SK-N-DZ (cell line): ENCODE results near the gene CDH13.

Source experiments
- DNase-seq: peaks from one replicate; pipeline ENCODE4 v3.0.0-alpha.2; 2015; ENCODE audit warnings: low spot score

Gene CDH13

DNA sequence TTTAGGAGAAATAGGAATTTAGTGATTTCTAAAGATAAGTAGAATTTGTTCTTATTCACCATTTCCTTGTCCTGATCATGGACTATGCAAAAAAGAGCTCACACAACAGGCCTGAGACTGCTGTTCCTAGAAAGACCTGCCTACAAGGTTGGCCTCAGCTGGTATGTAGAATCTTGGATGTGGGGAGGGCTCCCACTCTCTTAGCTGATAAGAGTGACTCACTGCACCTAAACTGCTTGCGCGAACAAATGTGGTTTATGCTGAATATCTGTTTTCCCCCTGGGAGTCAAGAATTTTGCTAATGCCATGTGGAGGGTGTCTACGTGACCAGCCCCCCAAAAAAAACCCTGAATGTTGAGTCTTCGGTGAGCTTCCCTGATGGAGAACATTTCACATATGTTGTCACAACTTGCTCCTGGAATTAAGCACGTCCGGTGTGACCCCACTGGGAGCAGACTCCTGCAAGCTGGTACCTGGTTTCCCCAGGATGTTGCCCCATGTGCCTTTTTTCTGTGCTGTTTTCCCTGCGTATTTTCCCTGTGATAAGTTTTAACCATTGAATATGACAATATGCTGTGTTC, 1112.2 kb downstream of the CDH13 start:
- no peak for DNase-seq

- peak; percentile 7 for DNase-seq
Observed at GRCh38 chr16:83742124-83742899, 1115.5 kb downstream of the CDH13 start.

DNA sequence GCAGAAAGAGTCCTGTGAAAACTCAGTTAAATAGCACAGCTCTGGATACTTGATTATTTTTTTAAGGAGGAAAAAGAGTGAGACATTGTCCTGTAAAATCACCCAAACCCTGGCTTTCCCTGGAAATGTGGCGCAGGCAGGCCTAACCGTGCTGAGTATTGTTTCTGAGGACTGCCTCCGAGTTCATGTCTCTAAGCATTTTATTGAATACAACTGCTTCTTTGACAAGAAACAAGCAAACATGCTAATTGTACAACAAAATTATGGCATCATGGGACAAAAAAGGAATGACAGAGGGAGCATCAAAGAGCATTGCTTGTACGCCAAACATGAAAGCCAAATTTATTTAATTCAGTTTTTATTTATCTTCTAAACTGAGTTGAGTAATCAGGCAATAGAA, 1116.5 kb downstream of the CDH13 start:
- no peak for DNase-seq

DNA sequence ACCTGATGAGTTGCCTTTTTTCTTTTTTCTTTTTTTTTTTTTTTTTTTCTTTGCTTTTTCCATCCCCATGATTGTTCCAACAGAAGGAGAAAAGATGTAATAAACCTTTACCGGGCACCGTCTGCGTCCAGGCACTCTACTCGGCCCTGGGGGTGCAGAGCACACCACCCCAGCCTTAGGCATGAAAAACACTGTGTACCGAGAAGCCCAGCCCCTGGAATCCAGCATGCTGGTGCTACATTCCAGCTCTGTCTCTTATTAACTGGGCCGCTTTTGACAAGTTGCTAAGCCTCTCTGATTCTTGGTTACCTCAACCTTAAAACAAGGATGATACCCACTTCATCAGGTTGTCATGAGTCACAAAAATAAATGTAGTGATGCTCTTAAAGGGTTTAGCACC, 1117.0 kb downstream of the CDH13 start:
- no peak for DNase-seq

- DNase-seq: no peak
Observed at GRCh38 chr16:83744441-83744981, 1117.7 kb downstream of the CDH13 start.

DNA sequence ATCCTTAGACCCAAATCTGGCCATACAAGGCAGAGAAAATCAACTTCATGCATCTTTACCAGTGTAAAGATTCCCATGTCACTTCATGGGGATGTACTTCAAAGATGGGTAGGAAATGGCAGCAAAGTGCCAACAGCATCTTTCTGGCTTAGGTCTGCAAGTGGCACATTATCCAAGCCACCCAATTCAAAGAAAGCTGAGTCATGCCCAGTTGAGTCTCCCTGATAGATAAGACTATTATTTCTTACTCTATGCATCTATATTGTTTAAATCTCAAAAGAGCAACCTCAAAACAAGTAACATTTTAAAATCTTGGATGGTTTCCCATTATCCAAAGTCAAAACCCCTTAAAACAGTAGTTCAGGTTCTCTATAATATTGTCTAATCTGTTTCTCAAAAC, 1119.8 kb downstream of the CDH13 start:
- no peak for DNase-seq

GRCh38 chr16:83747936-83748335, 1121.2 kb downstream of the CDH13 start:
- DNase-seq: no peak

DNA sequence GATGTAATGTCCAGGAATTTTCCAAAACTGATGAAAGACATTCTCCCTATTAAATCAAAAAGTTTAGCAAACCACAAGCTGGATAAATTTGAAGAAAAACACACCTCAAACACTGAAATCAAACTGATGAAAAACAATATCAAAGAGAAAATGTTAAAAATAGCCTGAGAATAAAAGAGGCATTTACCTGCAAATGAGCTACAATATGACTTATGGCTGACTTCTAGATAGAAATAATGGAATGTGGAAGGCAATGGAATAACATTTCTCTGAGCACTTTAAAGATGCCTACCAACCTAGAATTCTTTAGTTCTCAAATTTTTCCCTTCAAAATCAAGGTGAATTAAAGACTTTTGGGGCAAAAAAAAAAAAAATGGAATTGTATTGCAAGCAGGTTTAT, 1128.6 kb downstream of the CDH13 start:
- no peak for DNase-seq

DNA sequence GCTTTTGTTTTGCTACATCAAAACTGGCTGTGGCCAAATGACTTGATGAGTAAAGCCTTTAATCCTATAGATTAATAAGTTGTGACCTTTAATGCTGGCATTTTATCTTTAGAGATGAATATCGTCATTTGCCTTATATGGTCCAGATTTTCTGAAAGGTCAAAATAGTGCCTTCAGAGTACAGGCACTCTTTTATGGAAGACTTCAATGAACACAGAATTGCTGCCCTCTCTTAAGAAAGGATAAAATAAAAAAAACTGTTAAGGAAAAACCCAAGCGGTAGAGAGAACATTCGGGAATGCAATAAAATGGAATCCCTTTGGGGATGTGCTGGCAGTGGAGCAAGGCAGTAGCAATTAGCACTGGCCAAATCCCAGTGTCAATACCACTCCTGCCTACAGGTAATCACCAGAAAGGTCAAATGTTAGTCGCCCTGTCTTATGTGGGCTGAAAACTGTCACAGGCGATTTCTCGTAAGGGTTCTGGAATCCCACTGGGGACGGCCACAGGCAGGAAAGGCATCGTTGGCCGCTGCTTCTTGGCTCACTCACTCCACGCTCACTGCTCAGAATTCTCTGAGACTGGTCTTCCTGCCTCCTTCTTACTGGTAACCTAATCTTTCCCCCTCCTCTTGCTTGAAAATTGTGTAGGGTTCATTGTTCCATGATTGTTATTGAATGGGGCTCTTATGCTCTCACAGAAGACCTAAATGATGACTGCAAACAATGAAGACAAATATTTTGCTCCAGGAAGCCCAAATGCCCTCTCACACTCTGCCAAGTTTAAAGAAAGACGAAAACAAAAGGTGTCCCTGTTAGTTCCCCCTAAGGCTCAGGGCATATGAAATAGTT, 1135.6 kb downstream of the CDH13 start:
- no peak for DNase-seq

DNA sequence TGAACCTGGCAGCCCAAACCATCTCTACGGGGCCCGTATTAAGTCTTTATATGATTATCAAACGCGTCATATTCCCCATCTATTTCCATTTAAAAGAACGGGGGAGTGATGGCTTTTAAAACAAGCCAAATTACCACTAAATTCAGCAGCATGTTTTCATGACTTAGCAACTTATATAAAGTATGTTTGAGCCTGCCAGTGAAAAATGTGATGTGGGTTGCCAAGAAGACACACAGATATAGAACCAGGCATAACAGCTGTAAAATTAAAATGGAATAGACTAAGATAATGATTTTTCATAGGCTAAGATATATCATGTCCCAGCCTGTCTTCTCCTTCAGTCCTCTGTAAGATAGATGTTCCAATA, 1136.2 kb downstream of the CDH13 start:
- DNase-seq: no peak

DNA sequence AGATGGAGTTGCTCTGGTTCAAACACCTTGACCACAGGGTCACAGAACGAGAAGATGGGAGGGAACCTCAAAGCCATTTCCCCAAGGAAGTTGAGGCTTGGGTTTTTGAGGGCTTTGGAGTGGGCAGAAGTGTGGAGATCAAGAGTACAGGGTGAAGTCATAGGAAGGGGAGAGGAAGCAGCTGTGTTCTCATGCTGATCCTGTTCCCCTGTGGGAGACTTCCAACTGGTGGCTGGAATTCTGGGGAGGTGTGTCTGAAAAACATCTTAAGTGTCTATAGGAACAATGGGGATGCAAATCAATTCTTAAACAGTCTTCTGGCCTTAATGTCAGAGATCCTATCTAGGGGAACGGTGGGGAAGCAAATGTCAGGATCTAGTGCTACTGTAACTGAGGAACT, 1142.2 kb downstream of the CDH13 start:
- no peak for DNase-seq

- no peak for DNase-seq
Observed at GRCh38 chr16:83769397-83770008, 1142.7 kb downstream of the CDH13 start.

GRCh38 chr16:83771306-83771942, 1144.7 kb downstream of the CDH13 start:
- DNase-seq: no peak

DNA sequence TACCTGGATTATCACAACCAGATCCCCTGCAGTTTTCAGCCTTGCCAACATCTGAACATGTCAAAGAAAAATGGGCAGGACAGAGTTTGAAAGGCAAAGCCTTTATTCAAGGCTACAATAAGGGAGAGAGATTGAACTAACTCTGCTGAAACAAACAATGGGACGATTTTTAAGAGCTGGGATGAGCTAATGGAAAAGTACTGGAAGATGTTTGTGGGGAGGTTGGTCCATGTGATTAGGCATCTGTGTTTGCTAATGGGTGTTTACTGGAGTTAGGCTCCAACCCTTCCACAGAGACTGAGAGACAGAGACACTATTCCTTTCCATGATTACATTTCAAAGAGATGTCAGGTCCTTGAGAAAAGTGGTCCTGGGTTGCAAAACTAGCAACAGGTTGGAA, 1146.0 kb downstream of the CDH13 start:
- no peak for DNase-seq

DNA sequence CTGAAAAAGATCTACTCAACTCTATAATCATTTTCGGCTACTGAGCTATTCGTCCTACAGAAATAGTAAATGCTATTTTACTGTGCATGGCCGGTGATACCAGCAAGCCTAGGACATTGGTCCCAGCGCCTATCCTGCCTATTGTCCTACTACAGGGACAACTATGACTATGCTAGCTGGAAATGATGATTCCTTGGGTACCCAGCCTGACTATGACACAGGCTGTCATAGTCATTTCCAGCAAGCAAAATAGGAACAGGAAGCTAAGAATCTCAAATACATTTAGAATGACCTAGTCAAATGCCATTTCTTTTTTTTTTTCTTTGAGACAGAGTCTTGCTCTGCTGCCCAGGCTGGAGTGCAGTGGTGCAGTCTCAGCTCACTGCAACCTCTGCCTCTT, 1147.3 kb downstream of the CDH13 start:
- DNase-seq: no peak

DNA sequence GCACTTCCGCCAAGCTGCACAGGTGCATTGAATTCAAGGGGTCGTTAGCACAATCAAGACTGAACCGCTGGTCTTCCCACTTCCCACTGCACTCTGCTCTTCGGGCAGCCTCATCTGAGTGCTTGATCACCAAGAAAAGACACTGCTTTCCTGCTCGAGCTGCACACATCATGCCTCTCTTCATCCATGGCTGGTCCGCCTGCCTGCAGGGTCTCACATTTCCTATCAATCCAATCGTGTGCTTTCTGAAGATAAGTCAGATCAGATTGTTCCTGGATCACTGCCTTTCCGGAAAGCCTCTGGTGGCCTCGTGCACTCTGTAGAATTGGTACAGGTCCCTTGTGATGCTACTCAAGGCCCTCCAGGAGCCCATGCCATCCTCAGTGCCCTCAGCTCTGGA, 1150.2 kb downstream of the CDH13 start:
- no peak for DNase-seq

- DNase-seq: no peak
Observed at GRCh38 chr16:83779886-83780285, 1153.1 kb downstream of the CDH13 start.

GRCh38 chr16:83785455-83785854, 1158.7 kb downstream of the CDH13 start:
- DNase-seq: no peak

GRCh38 chr16:83789642-83790401, 1163.1 kb downstream of the CDH13 start:
- no peak for DNase-seq

DNA sequence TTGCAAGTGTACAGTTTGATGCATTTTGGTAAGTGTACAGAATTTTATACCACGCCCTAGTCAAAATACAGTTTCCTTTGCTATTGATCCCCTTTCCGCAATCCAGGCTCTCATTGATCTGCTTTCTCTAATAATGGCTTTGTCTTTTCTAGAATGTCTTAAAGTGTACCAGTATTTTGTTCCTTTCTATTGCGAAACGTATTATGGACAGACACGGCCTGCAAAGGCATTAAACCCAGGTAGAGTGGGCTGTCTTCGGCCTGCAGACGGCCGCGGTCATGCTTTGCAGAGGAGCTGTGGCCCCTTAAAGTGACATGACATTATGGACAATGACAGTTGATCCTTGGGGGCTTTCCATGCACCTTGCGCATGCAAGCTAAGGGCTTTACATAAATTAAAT, 1165.1 kb downstream of the CDH13 start:
- no peak for DNase-seq

DNA sequence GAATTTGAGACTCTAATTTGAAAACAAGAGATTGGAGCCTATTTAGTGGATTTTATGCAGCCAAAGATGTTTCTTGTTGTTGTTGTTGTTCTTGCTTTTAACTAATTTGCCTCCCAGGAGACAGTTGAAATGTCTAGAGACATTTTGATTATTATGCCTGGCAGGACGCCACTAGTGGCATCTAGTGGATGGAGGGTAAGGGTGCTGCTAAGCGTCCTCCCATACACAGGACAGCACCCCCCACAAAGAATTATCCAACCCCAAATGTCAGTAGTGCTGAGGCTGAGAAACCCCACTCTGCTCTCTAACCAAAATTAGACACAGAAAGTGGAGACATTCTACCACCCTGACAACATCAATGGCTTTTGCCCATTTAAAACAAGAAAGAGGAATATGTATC, 1165.6 kb downstream of the CDH13 start:
- DNase-seq: no peak
